Measurements from ENCODE around the gene HSPA12B. TPM values are rescaled to one million over a fixed set of nuclear protein-coding genes. Genes with fewer than 3 reads are reported as not detected.

HSPA12B gene
- total and polyA plus RNA-seq, 2 of the 8 experiments (the other 6 are each of a cell fraction or from before 2014, with no cell fraction given), result 2.2 to 4.3 TPM

GRCh38 chr20:3777381-3777715 lies 44.9 kb downstream of the HSPA12B start:
- Histone ChIP-seq H3K79me2 (ENCODE audit: control insufficient read depth in 1 of 2, insufficient read depth in 2 of 2, low read length in 2 of 2) (no peaks in the 10 kb centered on the region), H3K18ac (ENCODE audit: extremely low read depth, low read length) (0 out of 2 replicates have a peak overlapping the region, but pooled peaks have one; percentile 21), H3K14ac (ENCODE audit: insufficient read length) (peak overlapping the region; percentile 67), H3K4ac (replicated peaks; ENCODE audit: insufficient read length, low read depth, low read length) (no peak overlapping the region), H2BK15ac (ENCODE audit: low read length) (peak overlapping the region; percentile 77; the same call in 1 of the 2 replicates), H4K20me1 (replicated peaks in 1 of 2; ENCODE audit: control insufficient read depth in 1 of 2, insufficient read depth in 2 of 2, low read length in 2 of 2) (no peaks in the 10 kb centered on the region), H2BK120ac (replicated peaks; ENCODE audit: low read depth, low read length) (no peak overlapping the region), H3K27ac (ENCODE audit: low read depth, low read length) (no peak overlapping the region), H4K5ac (ENCODE audit: insufficient read length, low read depth, low read length) (peak overlapping the region; percentile 7), H2BK5ac (ENCODE audit: low read depth, low read length) (peak overlapping the region; percentile 47; the same call in 1 of the 2 replicates), H3K9ac (replicated peaks in 1 of 4; ENCODE audit: extremely low read depth in 1 of 4, low read depth in 3 of 4, low read length in 3 of 4) (no peak overlapping the region), H3K27me3 (replicated peaks in 1 of 4; ENCODE audit: control insufficient read depth in 3 of 4, extremely low read depth in 1 of 4, insufficient read depth in 3 of 4, low read length in 3 of 4) (peaks cover 0 to 30% (median 26%) of the 10 kb centered on the region in 4 experiments; a peak in 6 of 7 replicates), H3K4me1 (replicated peaks in 1 of 4; ENCODE audit: control insufficient read depth in 3 of 4, insufficient read depth in 4 of 4, low read length in 3 of 4) (peaks cover 0 to 11% (median 9%) of the 10 kb centered on the region in 4 experiments; a peak in 6 of 7 replicates), H2BK12ac (ENCODE audit: low read depth, low read length) (no peak overlapping the region), H3K79me1 (ENCODE audit: low read depth, low read length) (no peaks in the 10 kb centered on the region), H2AK5ac (ENCODE audit: low read depth, low read length) (no peak overlapping the region), H3K23ac (ENCODE audit: insufficient read length) (no peak overlapping the region), H3K9me3 (ENCODE audit: insufficient read depth in 2 of 2, low read depth in 1 of 2, low read length in 1 of 2) (no peaks in the 10 kb centered on the region; a peak in 1 of 4 replicates), H3K4me2 (ENCODE audit: insufficient read depth in 1 of 2, low read depth in 2 of 2, low read length in 2 of 2) (peak overlapping the region; percentile 83 to 95), H2AFZ (ENCODE audit: low read length) (peak overlapping the region; percentile 88; the same call in 1 of the 2 replicates), H4K91ac (replicated peaks; ENCODE audit: insufficient read length, low read length) (peak overlapping the region; percentile 70), H2BK20ac (ENCODE audit: low read length) (no peak overlapping the region), H3K4me3 (ENCODE audit: extremely low read depth in 1 of 4, insufficient read depth in 2 of 4, low read depth in 3 of 4, low read length in 4 of 4) (peak overlapping the region; percentile 46 to 81 (median 62)), H3K36me3 (ENCODE audit: control insufficient read depth in 2 of 4, insufficient read depth in 4 of 4, low read length in 3 of 4) (no peaks in the 10 kb centered on the region), H4K8ac (ENCODE audit: extremely low read depth, insufficient read depth, low read length) (peak overlapping the region; percentile 80), H3K23me2 (ENCODE audit: low read depth, low read length) (peaks cover 17% of the 10 kb centered on the region; the same call in 1 of the 2 replicates), H3K56ac (replicated peaks; ENCODE audit: insufficient read length, low read depth, low read length) (peak overlapping the region; percentile 14)
- ChIA-PET POLR2A (ENCODE audit: partially characterized antibody) (interaction anchor here (1.0 to 3.8 kb wide), 4 partner anchors 10 to 25 kb away, joined by 3 to 42 read pairs (median 10); partner anchors contain the start of gene ADISSP), CTCF (ENCODE audit: partially characterized antibody) (interaction anchor here (0.6 to 3.6 kb wide), 10 partner anchors 9 to 99 kb away, joined by 3 to 31 read pairs (median 4); partner anchors contain the start of genes ADISSP and CENPB)
- no peak for DNase-seq (ENCODE audit: low read depth in 1 of 2, low spot score in 2 of 2)
- 15% methylated on average over 13 of the region's 16 CpGs; no CpG with 5 or more reads in 1 of the 2 experiments for WGBS, 2 experiments (ENCODE audit: extremely low coverage in 1 of 2, insufficient coverage in 1 of 2, insufficient read length in 1 of 2, insufficient replicate concordance in 2 of 2, low coverage in 1 of 2, low lambda C conversion rate in 2 of 2, missing lambda C conversion rate in 1 of 2)
- FAIRE-seq, result no peak
- TF ChIP-seq KDM5A (IDR thresholded peaks at IDR 0.05; ENCODE audit: low read length) (no peak), ATF3 (IDR thresholded peaks at IDR 0.05; ENCODE audit: insufficient read depth, low read depth, low read length) (no peak), PHF8 (conservative IDR thresholded peaks at IDR 0.05; ENCODE audit: low read depth, low read length) (peak; percentile 14; the same call in 1 of the 2 replicates), ASH2L (IDR thresholded peaks at IDR 0.05; ENCODE audit: low read length) (no peak), MAX (IDR thresholded peaks at IDR 0.05) (peak; percentile 46), BACH1 (IDR thresholded peaks at IDR 0.05; ENCODE audit: low read length) (no peak)

Data from H1 (cell line).